ENCODE data around the gene TET1.
"Not testable (repeated sequence)": the region's sequence is repeated elsewhere in the genome, so short reads cannot be mapped to it uniquely, and the experiment has no call there.

TET1 gene

DNA sequence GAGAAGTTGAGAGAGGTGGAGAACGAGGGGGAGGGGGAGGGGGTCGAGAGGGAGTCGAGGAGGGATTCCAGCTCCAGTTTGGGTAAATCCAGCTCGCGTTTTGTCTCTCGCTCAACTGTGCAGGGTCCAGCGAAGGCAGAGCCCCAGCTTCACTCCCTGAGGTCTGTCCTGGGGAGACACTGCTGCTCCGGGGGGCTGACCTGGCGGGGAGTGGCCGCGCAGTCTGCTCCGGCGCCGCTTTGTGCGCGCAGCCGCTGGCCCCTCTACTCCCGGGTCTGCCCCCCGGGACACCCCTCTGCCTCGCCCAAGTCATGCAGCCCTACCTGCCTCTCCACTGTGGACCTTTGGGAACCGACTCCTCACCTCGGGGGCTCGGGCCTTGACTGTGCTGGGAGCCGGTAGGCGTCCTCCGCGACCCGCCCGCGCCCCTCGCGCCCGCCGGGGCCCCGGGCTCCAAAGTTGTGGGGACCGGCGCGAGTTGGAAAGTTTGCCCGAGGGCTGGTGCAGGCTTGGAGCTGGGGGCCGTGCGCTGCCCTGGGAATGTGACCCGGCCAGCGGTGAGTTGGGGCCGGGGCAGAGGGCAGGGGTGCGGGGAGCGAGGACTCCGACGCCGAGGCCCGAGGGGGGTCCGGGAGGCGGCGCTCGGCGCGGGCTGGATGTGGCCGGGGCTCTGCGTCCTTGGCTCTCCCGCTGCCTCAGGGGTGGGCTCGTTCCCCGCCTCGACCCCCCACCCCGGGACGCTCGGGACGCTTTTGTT is at the start of gene TET1:
TET1 (plus strand) TSS at position 152 of the 757 bp plus-strand sequence. CDS start 12,002 bp downstream, outside the sequence.
- 0 out of 2 replicates have a peak, but pooled peaks have one; percentile 40 for TF ChIP-seq L3MBTL2 (conservative IDR thresholded peaks at IDR 0.05)
- TF ChIP-seq ZNF384 (IDR thresholded peaks at IDR 0.05), result no peak
- CTCF ChIA-PET, result interaction anchor here (0.5 to 2.7 kb wide), 4 partner anchors 9 to 315 kb away, joined by 3 to 7 read pairs (median 4); no protein-coding TSS in a partner anchor
- peak; percentile 74 for DNase-seq (ENCODE audit: extremely low spot score)
- POLR2A ChIA-PET, result interaction anchor here (0.6 to 1.9 kb wide), 12 partner anchors 8 to 267 kb away, joined by 3 to 26 read pairs (median 5); partner anchors contain the start of genes CCAR1, DNA2 and STOX1

DNA sequence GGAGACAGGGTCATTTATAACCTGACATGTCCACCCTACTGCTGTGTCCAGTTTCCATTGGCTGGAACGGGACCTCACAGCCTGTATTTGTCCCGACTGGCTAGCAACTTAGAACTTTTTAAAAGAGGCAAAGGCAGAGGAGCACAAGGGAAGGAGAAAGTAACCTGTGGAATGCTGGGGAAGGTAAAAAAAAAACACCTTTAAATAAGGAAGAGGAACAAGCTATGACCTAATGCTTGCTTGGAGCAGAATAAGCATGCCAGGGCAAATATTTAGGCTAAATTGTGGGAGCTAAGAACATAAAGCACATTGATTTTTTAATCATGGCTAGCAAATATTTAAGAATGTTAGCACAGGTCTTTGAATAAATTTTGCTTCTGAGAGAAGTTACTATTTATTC is 43.9 kb upstream of the TET1 start:
- POLR2A ChIA-PET; CTCF ChIA-PET; DNase-seq (ENCODE audit: extremely low spot score): not testable (repeated sequence)

DNA sequence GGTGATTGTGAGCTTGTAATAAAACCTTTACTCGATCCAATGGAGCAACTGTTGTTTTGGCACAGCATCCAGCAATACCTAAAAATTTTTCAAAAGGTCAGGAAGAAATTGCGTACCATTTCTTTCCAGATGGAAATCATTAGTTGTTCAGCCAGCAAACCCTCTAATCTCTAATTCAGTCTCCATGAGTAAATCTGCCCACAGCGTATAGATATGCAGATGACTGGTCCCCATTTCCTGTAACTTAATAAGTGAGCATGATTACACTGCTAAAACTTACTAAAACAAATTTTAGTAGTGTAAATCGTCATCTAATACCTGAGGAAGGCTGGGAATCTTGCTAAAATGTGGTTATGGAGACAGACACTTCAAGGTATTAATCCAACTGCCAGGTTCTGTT is 43.4 kb upstream of the TET1 start:
- CTCF ChIA-PET, result no interaction called here
- no peak for DNase-seq (ENCODE audit: extremely low spot score)
- TF ChIP-seq, protein P1, sequence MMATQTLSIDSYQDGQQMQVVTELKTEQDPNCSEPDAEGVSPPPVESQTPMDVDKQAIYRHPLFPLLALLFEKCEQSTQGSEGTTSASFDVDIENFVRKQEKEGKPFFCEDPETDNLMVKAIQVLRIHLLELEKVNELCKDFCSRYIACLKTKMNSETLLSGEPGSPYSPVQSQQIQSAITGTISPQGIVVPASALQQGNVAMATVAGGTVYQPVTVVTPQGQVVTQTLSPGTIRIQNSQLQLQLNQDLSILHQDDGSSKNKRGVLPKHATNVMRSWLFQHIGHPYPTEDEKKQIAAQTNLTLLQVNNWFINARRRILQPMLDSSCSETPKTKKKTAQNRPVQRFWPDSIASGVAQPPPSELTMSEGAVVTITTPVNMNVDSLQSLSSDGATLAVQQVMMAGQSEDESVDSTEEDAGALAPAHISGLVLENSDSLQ (IDR thresholded peaks at IDR 0.05), result no peak
- TF ChIP-seq NFRKB (IDR thresholded peaks at IDR 0.05), result no peak
- no peak for TF ChIP-seq FOXM1 (IDR thresholded peaks at IDR 0.05; ENCODE audit: borderline replicate concordance)
- TF ChIP-seq FOXA1 (IDR thresholded peaks at IDR 0.05), result no peak
- no peak for TF ChIP-seq BHLHE40 (IDR thresholded peaks at IDR 0.05; ENCODE audit: borderline replicate concordance)
- TF ChIP-seq L3MBTL2 (conservative IDR thresholded peaks at IDR 0.05), result no peak
- TF ChIP-seq FOXK2 (IDR thresholded peaks at IDR 0.05), result no peak
- TF ChIP-seq SP1 (IDR thresholded peaks at IDR 0.05), result no peak
- TF ChIP-seq SUZ12 (IDR thresholded peaks at IDR 0.05), result no peak
- no peak for TF ChIP-seq HDGF (IDR thresholded peaks at IDR 0.05; ENCODE audit: borderline replicate concordance)
- TF ChIP-seq CTBP1 (IDR thresholded peaks at IDR 0.05; ENCODE audit: borderline replicate concordance), result no peak
- TF ChIP-seq ELF4 (IDR thresholded peaks at IDR 0.05), result no peak
- TF ChIP-seq LEF1 (IDR thresholded peaks at IDR 0.05; ENCODE audit: borderline replicate concordance), result no peak
- TF ChIP-seq ARNT (IDR thresholded peaks at IDR 0.05), result no peak
- TF ChIP-seq TARDBP (IDR thresholded peaks at IDR 0.05), result no peak
- TF ChIP-seq ZNF384 (IDR thresholded peaks at IDR 0.05), result no peak
- POLR2A ChIA-PET, result no interaction called here

DNA sequence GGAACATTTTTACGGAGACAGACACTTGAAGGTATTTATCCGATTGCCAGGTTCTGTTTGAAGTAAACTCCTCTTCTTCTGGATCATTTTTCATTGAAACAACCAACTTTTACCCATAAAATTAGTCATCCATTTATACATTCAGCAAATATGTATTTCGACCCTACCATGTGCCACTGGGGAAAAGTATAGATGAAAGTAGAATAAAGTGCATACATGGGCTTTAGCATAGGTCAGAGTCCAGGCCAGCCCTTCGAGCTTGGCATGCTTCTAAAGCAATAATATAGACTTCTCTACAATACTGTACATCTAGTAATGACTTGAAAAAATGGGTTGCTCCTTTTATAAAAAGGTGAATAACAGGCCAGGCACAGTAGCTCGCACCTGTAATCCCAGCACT is 42.9 kb upstream of the TET1 start:
- DNase-seq (ENCODE audit: extremely low spot score), result no peak
- no peak for TF ChIP-seq BHLHE40 (IDR thresholded peaks at IDR 0.05; ENCODE audit: borderline replicate concordance)
- TF ChIP-seq FOXA1 (IDR thresholded peaks at IDR 0.05), result no peak
- no peak for TF ChIP-seq FOXM1 (IDR thresholded peaks at IDR 0.05; ENCODE audit: borderline replicate concordance)
- POLR2A ChIA-PET, result no interaction called here
- CTCF ChIA-PET, result no interaction called here

DNA sequence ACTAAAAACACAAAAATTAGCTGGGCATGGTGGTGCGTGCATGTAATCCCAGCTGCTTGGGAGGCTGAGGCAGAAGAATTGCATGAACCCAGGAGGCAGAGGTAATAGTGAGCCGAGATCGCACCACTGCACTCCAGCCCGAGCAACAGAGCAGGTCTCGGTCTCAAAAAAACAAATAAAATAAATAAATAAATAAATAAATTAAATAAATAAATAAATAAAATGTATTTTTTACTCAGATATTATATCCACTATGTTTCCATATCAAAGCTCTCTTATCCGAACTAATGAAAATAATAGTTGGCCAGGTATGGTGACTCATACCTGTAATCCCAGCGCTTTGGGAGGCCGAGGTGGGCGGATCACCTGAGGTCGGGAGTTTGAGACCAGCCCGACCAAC is 41.5 kb upstream of the TET1 start:
- DNase-seq (ENCODE audit: extremely low spot score); POLR2A ChIA-PET; CTCF ChIA-PET: not testable (repeated sequence)

DNA sequence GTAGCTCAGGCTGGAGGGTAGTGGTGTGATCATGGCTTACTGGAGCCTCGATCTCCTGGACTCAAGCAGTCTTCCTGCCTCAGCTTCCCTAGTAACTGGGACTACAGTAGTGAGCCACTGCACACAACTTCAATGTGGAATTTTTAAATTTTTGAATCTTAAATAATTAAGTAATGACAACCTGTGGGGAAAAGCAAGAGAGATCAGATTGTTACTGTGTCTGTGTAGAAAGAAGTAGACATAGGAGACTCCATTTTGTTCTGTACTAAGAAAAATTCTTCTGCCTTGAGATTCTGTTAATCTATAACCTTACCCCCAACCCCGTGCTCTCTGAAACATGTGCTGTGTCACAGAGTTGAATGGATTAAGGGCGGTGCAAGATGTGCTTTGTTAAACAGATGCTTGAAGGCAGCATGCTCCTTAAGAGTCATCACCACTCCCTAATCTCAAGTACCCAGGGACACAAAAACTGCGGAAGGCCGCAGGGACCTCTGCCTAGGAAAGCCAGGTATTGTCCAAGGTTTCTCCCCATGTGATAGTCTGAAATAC is 34.6 kb upstream of the TET1 start:
- DNase-seq (ENCODE audit: extremely low spot score); POLR2A ChIA-PET; CTCF ChIA-PET: not testable (repeated sequence)

DNA sequence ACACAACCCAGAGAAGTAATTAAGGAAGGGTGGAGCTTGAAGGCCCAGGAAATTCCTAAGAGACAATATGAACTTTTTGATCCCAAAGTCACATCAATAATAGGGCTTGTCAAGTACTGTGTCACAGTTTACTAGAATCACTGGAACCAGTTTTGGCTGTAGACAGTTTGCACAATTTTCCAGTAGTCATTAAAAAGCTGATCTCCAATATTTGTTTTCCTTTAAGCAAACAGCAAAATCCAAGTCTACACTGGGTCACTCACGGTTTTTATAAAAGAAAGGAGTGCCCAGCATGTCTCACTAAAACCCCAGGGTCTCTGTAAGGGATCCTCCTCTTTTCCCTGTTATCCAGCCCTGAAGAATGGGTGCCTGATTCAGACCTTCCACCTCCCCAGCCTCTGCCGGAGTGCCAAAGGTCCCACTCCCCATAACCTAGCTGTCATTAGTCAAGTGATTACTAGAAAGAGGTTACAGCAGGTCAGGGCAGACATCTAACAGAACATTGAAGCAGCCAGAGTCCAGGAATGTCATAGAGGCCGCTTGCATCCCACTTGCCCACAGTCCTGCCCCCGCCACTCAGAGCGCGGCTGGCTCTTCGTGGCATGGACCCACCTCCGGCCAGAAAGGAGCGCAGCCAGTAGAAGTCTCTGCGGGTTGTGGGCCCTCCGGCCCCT is 33.4 kb upstream of the TET1 start:
- POLR2A ChIA-PET, result interaction anchor here (1.0 kb wide), 1 partner anchor 55 kb away, joined by 3 read pairs; the partner anchor contains the start of gene DNA2
- DNase-seq (ENCODE audit: extremely low spot score), result no peak
- CTCF ChIA-PET, result no interaction called here
- TF ChIP-seq SUZ12 (IDR thresholded peaks at IDR 0.05) (no peak), ZNF384 (IDR thresholded peaks at IDR 0.05) (no peak), FOXK2 (IDR thresholded peaks at IDR 0.05) (no peak), CTBP1 (IDR thresholded peaks at IDR 0.05; ENCODE audit: borderline replicate concordance) (no peak), HDGF (IDR thresholded peaks at IDR 0.05; ENCODE audit: borderline replicate concordance) (no peak), BHLHE40 (IDR thresholded peaks at IDR 0.05; ENCODE audit: borderline replicate concordance) (no peak), FOXA1 (IDR thresholded peaks at IDR 0.05) (no peak)
- TF ChIP-seq, protein P1 (IDR thresholded peaks at IDR 0.05), result no peak

DNA sequence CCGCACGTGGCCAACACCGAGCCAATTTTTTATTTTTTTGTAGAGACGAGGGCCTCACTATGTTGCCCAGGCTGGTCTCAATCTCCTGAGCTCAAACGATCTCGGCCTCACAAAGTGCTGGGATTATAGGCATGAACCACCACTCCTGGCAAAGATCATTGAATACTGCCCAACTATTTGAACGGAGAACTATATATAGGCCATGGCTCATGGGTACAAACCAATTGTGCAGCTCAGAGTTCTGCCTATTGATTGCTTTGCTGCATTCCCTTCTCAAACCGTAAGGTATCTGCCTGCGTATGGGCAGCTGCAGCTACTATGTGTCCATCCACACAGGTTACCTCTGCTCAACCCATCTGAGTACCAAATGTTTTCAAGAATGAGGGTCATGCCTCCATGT is 23.2 kb upstream of the TET1 start:
- ChIA-PET CTCF (no interaction called here), POLR2A (interaction anchor here (1.2 kb wide), 1 partner anchor 25 kb away, joined by 4 read pairs; no protein-coding TSS in a partner anchor)
- no peak for DNase-seq (ENCODE audit: extremely low spot score)
- TF ChIP-seq, protein P1 (IDR thresholded peaks at IDR 0.05), result no peak
- TF ChIP-seq LEF1 (IDR thresholded peaks at IDR 0.05; ENCODE audit: borderline replicate concordance) (no peak), ARNT (IDR thresholded peaks at IDR 0.05) (no peak), SP1 (IDR thresholded peaks at IDR 0.05) (no peak), HDGF (IDR thresholded peaks at IDR 0.05; ENCODE audit: borderline replicate concordance) (no peak), NFRKB (IDR thresholded peaks at IDR 0.05) (no peak), L3MBTL2 (conservative IDR thresholded peaks at IDR 0.05) (no peak), FOXK2 (IDR thresholded peaks at IDR 0.05) (no peak), SUZ12 (IDR thresholded peaks at IDR 0.05) (no peak), ELF4 (IDR thresholded peaks at IDR 0.05) (no peak), BHLHE40 (IDR thresholded peaks at IDR 0.05; ENCODE audit: borderline replicate concordance) (no peak), ZNF384 (IDR thresholded peaks at IDR 0.05) (no peak), FOXM1 (IDR thresholded peaks at IDR 0.05; ENCODE audit: borderline replicate concordance) (no peak), TARDBP (IDR thresholded peaks at IDR 0.05) (no peak), FOXA1 (IDR thresholded peaks at IDR 0.05) (no peak), CTBP1 (IDR thresholded peaks at IDR 0.05; ENCODE audit: borderline replicate concordance) (no peak)

Data from HEK293T (cell line).